MM.1S (cell line): ENCODE results near the gene DCD.

Source experiments
- EZH2 ChIP-seq: fragments of 300-600 bp; sonication (generic); optimal IDR thresholded peaks from 2 replicates; pipeline ENCODE3; 2017; ENCODE audit warnings: low read depth, mild to moderate bottlenecking, antibody characterized with exemption, low read length, mixed read lengths
- EZH2phosphoT487 ChIP-seq: fragments of 300-600 bp; sonication (generic); IDR thresholded peaks from 2 replicates; pipeline ENCODE4 v1.6.1; 2018; ENCODE audit warnings: antibody characterized with exemption, low read length
- TF ChIP-seq, protein P1 (sequence below): fragments of 300-600 bp; sonication (generic); IDR thresholded peaks from 2 replicates; pipeline ENCODE4 v1.5.1; 2016; ENCODE audit warnings: antibody characterized with exemption, low read length, mixed read lengths

DNA sequence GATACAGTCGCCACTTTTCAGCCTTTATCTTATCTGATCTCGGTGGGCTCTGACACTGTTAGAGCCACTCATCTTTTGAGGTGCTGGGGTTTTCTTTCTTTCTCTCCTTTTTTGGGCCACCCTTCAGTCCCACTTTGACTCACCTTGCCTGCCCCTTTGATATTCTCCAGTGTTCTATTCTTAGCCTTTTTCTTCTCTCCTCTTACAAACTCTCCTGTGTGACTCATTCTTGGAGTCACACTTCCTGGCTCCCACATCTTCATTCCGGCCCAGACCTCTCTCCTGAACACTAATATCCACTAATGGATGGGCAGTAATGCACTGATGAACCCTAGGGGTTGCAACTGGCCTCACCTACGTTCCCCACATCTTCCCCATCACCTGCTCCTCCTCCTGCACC lies 2.2 kb upstream of the DCD start:
- no peak for TF ChIP-seq EZH2
- TF ChIP-seq, protein P1, sequence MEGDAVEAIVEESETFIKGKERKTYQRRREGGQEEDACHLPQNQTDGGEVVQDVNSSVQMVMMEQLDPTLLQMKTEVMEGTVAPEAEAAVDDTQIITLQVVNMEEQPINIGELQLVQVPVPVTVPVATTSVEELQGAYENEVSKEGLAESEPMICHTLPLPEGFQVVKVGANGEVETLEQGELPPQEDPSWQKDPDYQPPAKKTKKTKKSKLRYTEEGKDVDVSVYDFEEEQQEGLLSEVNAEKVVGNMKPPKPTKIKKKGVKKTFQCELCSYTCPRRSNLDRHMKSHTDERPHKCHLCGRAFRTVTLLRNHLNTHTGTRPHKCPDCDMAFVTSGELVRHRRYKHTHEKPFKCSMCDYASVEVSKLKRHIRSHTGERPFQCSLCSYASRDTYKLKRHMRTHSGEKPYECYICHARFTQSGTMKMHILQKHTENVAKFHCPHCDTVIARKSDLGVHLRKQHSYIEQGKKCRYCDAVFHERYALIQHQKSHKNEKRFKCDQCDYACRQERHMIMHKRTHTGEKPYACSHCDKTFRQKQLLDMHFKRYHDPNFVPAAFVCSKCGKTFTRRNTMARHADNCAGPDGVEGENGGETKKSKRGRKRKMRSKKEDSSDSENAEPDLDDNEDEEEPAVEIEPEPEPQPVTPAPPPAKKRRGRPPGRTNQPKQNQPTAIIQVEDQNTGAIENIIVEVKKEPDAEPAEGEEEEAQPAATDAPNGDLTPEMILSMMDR, result no peak
- no peak for TF ChIP-seq EZH2phosphoT487
